GM12878 (cell line): ENCODE results near the gene NCF4. TPM values are rescaled to one million over a fixed set of nuclear protein-coding genes. Genes with fewer than 3 reads are reported as not detected.

ENCODE experiments used
- ATAC-seq: fragments of 200-7000 bp; cut with Tn5 transposase; 3 replicates; pipeline ENCODE4 v1.9.1; 2020; ENCODE audit warnings: mild to moderate bottlenecking, moderate library complexity
- BruUV-seq: library from RNA; stranded (reverse); fragments of 400-500 nt; replicated peaks from 2 replicates; lab custom pipeline; 2021; lab: Mats Ljungman, UMichigan
- CTCF ChIA-PET: fragments of 300-600 bp; sonication (Branson Sonifier 250); formaldehyde crosslinking; extraction: SDS; loops from one replicate; lab custom pipeline; 2021; ENCODE audit warnings: inconsistent platforms; lab: Yijun Ruan, JAX
- POLR2A ChIA-PET: fragments of 350-600 bp; formaldehyde crosslinking; extraction: SDS; loops from one replicate; lab custom pipeline; 2021; ENCODE audit warnings: inconsistent platforms; lab: Charles Lee
- RAD21 ChIA-PET: fragments of 300-600 bp; sonication (Branson Sonifier 250); formaldehyde crosslinking; loops from one replicate; lab custom pipeline; 2023; ENCODE audit warnings: antibody characterized with exemption; ENCODE audit not compliant: unreplicated experiment; lab: Charles Lee
- SMC1A ChIA-PET: fragments of 300-600 bp; sonication (Branson Sonifier 250); formaldehyde crosslinking; loops from one replicate; lab custom pipeline; 2023; ENCODE audit not compliant: unreplicated experiment, uncharacterized antibody; lab: Charles Lee
- DNase-seq: peaks from one replicate; pipeline ENCODE4 v3.0.0-alpha.2; 2011; ENCODE audit warnings: low read depth, low spot score
- FAIRE-seq: peaks from 3 replicates; lab custom pipeline; 2011; peaks lifted over from hg19 to GRCh38; lab: Jason Lieb, UNC
- H2AFZ ChIP-seq: 2 replicates; pipeline ENCODE4 v1.6.0; 2011; ENCODE audit warnings: low read depth, low read length, control low read depth; ENCODE audit not compliant: control insufficient read depth
- H3K27ac ChIP-seq: 2 replicates; pipeline ENCODE4 v1.5.1; 2011; ENCODE audit warnings: control low read depth; ENCODE audit not compliant: control insufficient read depth, insufficient read depth
- H3K27me3 ChIP-seq, 2 experiments: replicated peaks in 1 of 2; 2 replicates each; pipeline versions ENCODE4 v1.6.0 to v1.6.1; 2011; ENCODE audit warnings: low read length in 1 of 2; ENCODE audit not compliant: control insufficient read depth in 2 of 2, insufficient read depth in 2 of 2
- H3K36me3 ChIP-seq, 2 experiments: 2 replicates each; pipeline ENCODE4 v1.5.1; 2011; ENCODE audit warnings: low read length in 1 of 2; ENCODE audit not compliant: control insufficient read depth in 2 of 2, insufficient read depth in 2 of 2
- H3K4me1 ChIP-seq: 2 replicates; pipeline ENCODE4 v1.6.1; 2011; ENCODE audit warnings: mild to moderate bottlenecking, low read length, moderate library complexity, mixed read lengths; ENCODE audit not compliant: control insufficient read depth, insufficient read depth
- H3K4me2 ChIP-seq: 2 replicates; pipeline ENCODE4 v1.6.0; 2011; ENCODE audit warnings: control low read depth; ENCODE audit not compliant: control insufficient read depth, insufficient read depth
- H3K4me3 ChIP-seq: fragments of 200-600 bp; sonication (generic); 2 replicates; pipeline ENCODE4 v1.5.1; 2016
- H3K79me2 ChIP-seq: 2 replicates; pipeline ENCODE4 v1.6.0; 2011; ENCODE audit warnings: low read length; ENCODE audit not compliant: control insufficient read depth, insufficient read depth
- H3K9ac ChIP-seq: 2 replicates; pipeline ENCODE4 v1.8.0; 2011; ENCODE audit warnings: low read length, control low read depth, mixed read lengths; ENCODE audit not compliant: control insufficient read depth, insufficient read depth
- H3K9me3 ChIP-seq: replicated peaks from 3 replicates; pipeline ENCODE4 v1.5.1; 2011; ENCODE audit warnings: mild to moderate bottlenecking, low read length; ENCODE audit not compliant: control insufficient read depth, insufficient read depth
- H4K20me1 ChIP-seq: 2 replicates; pipeline ENCODE4 v1.6.0; 2011; ENCODE audit not compliant: control insufficient read depth, insufficient read depth
- CBFB ChIP-seq: IDR thresholded peaks from 2 replicates; pipeline ENCODE4 v1.6.1; 2016; ENCODE audit warnings: antibody characterized with exemption, low read depth
- FOS ChIP-seq: IDR thresholded peaks from 3 replicates; pipeline ENCODE4 v1.6.1; 2011; ENCODE audit warnings: borderline replicate concordance; ENCODE audit not compliant: insufficient read length; ENCODE audit errors: extremely low read depth
- KAT2A ChIP-seq: conservative IDR thresholded peaks from 2 replicates; pipeline ENCODE4 v1.6.1; 2011; ENCODE audit warnings: low read depth, low read length; ENCODE audit not compliant: control insufficient read depth
- MEF2B ChIP-seq: fragments of 450-650 bp; IDR thresholded peaks from 2 replicates; pipeline ENCODE4 v1.6.1; 2018; ENCODE audit warnings: mild to moderate bottlenecking, moderate library complexity; ENCODE audit not compliant: partially characterized antibody, poor library complexity, severe bottlenecking
- SUZ12 ChIP-seq: fragments of 200-600 bp; sonication (generic); IDR thresholded peaks from one replicate; pipeline ENCODE4 v1.6.1; 2018; ENCODE audit warnings: antibody characterized with exemption, mild to moderate bottlenecking; ENCODE audit not compliant: unreplicated experiment
- TCF3 ChIP-seq: IDR thresholded peaks from 2 replicates; pipeline ENCODE4 v1.6.1; 2012; ENCODE audit warnings: low read depth, mild to moderate bottlenecking, low read length, borderline replicate concordance; ENCODE audit not compliant: insufficient read depth
- WGBS: methylation state at CpG from one replicate; pipeline ENCODE4 v1.1.6; 2016; ENCODE audit warnings: low lambda C conversion rate; ENCODE audit not compliant: insufficient replicate concordance, insufficient coverage; ENCODE audit errors: missing lambda C conversion rate; 5-methylcytosine and 5-hydroxymethylcytosine counted together
- in situ Hi-C: fragments of 300-500 bp; cut with MboI; formaldehyde crosslinking; loops from 9 replicates; pipeline ENCODE4 v1.14.3; 2018; ENCODE audit warnings: mixed read lengths
- intact Hi-C: fragments of 100-400 bp; cut with micrococcal nuclease; formaldehyde crosslinking; loops from one replicate; pipeline ENCODE4 v1.14.2; 2022; ENCODE audit not compliant: unreplicated experiment
- polyA plus RNA-seq, 11 experiments: library from polyadenylated mRNA; depleted of rRNA in 4 of 11; unstranded in 6 of 11; stranded (reverse) in 5 of 11; fragments of >200 nt; fragmentation: Nextera tagmentation in 4 of 11; fragmentation: Illumina TruSeq in 1 of 11; extraction: Ambion mirVana in 4 of 11; extraction: Trizol in 1 of 11; gene quantifications; 1 replicate in 1 of 11; 2 replicates in 10 of 11; pipeline versions ENCODE4 v1.2.1 to v1.2.3, GENCODE V29; 2011 to 2016; ENCODE audit warnings: inconsistent platforms in 2 of 11, missing spikeins in 2 of 11, low read depth in 1 of 11
- total RNA-seq, 4 experiments: library from RNA; depleted of rRNA in 3 of 4; stranded (reverse); fragments of >200 nt in 3 of 4; fragmentation: Illumina TruSeq in 1 of 4; extraction: Trizol in 1 of 4; gene quantifications; 2 replicates each; pipeline versions ENCODE4 v1.2.1 to v1.2.3, GENCODE V29; 2013 to 2021
- TF ChIP-seq, protein P1 (sequence below): IDR thresholded peaks from 2 replicates; pipeline ENCODE4 v1.6.1; 2011; ENCODE audit warnings: borderline replicate concordance, low read depth, mild to moderate bottlenecking, moderate library complexity, mixed read lengths, low read length; ENCODE audit not compliant: insufficient read depth; ENCODE audit errors: extremely low read length

NCF4 gene
- total and polyA plus RNA-seq, 10 of the 15 experiments (the other 5 are each of a cell fraction or from before 2014, with no cell fraction given), result 22.9 to 136 (median 72.5) TPM

DNA sequence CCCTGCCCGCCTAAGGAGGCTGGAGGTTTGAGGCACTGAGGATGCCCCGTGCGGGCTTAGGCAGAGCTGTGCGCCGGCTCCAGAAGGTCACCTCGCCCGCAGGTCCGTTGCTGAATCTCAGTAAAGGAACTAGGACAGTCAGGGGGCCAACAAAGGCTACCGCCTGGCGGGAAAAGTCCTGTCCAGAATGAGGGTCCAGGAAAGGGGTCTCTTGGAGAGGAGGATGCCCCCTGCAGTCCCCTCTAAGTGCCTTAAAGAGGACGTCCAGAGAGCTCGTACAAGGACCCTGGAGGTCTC lies 44.5 kb upstream of the NCF4 start:
- SMC1A ChIA-PET, result no interaction called here
- TF ChIP-seq FOS (no peak), MEF2B (no peak), CBFB (no peak), TCF3 (no peak)
- TF ChIP-seq, protein P1, sequence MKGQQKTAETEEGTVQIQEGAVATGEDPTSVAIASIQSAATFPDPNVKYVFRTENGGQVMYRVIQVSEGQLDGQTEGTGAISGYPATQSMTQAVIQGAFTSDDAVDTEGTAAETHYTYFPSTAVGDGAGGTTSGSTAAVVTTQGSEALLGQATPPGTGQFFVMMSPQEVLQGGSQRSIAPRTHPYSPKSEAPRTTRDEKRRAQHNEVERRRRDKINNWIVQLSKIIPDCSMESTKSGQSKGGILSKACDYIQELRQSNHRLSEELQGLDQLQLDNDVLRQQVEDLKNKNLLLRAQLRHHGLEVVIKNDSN, result no peak
- TF ChIP-seq, all 136 proteins: peak for 0
- WGBS, result under 1% methylated on average over 12 of the region's 12 CpGs
- H3K27ac ChIP-seq, result no peak overlapping the region
- no peak overlapping the region for H3K4me3 ChIP-seq
- no peak overlapping the region for H3K4me2 ChIP-seq
- H3K27me3 ChIP-seq, result peaks cover 20 to 23% of the 10 kb centered on the region in 2 experiments
- H2AFZ ChIP-seq, result no peak overlapping the region
- ChIA-PET CTCF (no interaction called here), POLR2A (no interaction called here), RAD21 (no interaction called here)
- no TSS peak for BruUV-seq
- in situ Hi-C loops (no loop called here), intact Hi-C loops (no loop called here)
- no peaks in the 10 kb centered on the region for H3K4me1 ChIP-seq
- no peaks in the 10 kb centered on the region for H3K36me3 ChIP-seq
- no peak for ATAC-seq
- H3K79me2 ChIP-seq, result no peaks in the 10 kb centered on the region
- no peaks in the 10 kb centered on the region for H3K9me3 ChIP-seq
- DNase-seq, result no peak
- no peak for FAIRE-seq
- no peaks in the 10 kb centered on the region for H4K20me1 ChIP-seq
- no peak overlapping the region for H3K9ac ChIP-seq

DNA sequence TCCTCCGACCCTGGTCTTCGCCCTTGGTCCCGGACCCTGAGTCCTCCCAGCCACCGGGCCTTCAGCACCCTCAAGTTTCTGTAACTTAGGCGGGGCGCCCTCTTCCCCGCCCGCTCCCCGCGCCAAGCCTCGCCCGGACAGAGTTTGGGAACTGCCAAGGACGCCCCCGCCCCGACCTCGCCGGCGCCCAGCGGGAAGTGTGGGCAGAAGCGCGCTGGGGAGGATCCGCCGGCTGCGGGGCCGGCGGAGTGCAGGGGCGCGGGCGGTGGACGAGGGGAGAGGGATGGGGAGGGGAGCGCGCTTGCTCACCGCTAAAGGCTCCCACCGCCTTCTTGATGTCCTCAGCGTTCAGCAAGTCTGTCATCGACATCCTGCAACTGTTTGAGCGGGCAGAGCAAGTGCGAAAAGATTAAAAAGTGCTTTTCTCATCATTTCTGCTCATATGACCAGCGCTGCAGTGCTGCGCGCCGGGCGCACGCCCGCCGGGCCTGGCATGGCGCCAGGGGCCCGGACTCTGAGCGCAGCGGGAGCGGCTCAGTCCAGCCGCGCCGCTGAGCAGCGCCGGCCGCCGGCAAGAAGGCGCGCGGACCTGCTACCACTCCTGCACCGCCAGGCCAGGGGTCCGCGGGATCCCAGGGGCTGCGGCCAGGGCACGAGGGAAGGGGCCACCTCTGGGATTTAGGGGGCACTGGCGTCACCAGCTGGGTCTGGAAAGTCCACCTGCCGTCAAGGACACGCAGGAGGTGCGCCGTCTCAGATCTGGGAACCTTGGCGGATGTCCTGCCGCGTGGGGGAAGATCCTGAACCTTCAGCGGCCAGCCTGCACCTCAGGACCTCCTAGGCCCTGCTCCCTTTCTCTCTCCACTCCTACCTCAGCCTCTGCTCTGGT lies 43.9 kb upstream of the NCF4 start, which contains the start of gene PVALB:
Gene PVALB, minus strand, starts transcription at position 400 of the 889 bp plus-strand sequence. Its CDS starts 30 bp downstream, at position 370.
- intact Hi-C loops (no loop called here), in situ Hi-C loops (no loop called here)
- ATAC-seq (no peak), DNase-seq (no peak), FAIRE-seq (no peak)
- H3K36me3 ChIP-seq, result no peaks in the 10 kb centered on the region
- H3K4me3 ChIP-seq, result no peak within 1 kb of the TSS
- CTCF ChIA-PET, result no interaction called here
- POLR2A ChIA-PET, result no interaction called here
- H4K20me1 ChIP-seq, result no peaks in the 10 kb centered on the region
- BruUV-seq, result no TSS peak
- H2AFZ ChIP-seq, result no peak within 1 kb of the TSS
- no peak within 1 kb of the TSS for H3K9ac ChIP-seq
- H3K4me2 ChIP-seq, result no peak within 1 kb of the TSS
- no peaks in the 10 kb centered on the region for H3K9me3 ChIP-seq
- SMC1A ChIA-PET, result no interaction called here
- H3K27me3 ChIP-seq, result peaks cover 20 to 23% of the 10 kb centered on the region in 2 experiments
- WGBS, result 29% methylated on average over 64 of the region's 75 CpGs
- H3K27ac ChIP-seq, result no peak within 1 kb of the TSS
- RAD21 ChIA-PET, result no interaction called here
- H3K4me1 ChIP-seq, result no peaks in the 10 kb centered on the region
- TF ChIP-seq KAT2A (no peak), SUZ12 (peak; percentile 81)
- H3K79me2 ChIP-seq, result no peaks in the 10 kb centered on the region
